Fibroblast of the aortic adventitia (primary cell): ENCODE results near the gene TCIRG1. TPM values are rescaled to one million over a fixed set of nuclear protein-coding genes. Genes with fewer than 3 reads are reported as not detected.

Experiments used
- DNase-seq: peaks from one replicate; pipeline ENCODE4 v3.0.0-alpha.2; 2010; ENCODE audit warnings: low read depth
- H3K4me3 ChIP-seq: 2 replicates; pipeline ENCODE4 v1.5.1; 2011; ENCODE audit warnings: low read depth, mild to moderate bottlenecking, control low read depth, low read length, moderate library complexity
- total RNA-seq: library from RNA; depleted of rRNA; stranded (reverse); fragments of >200 nt; gene quantifications from 2 replicates; pipeline ENCODE4 v1.2.3, GENCODE V29; 2012; ENCODE audit warnings: low replicate concordance
- TF ChIP-seq, protein P1 (sequence below): IDR thresholded peaks from 2 replicates; pipeline ENCODE4 v1.5.1; 2011; ENCODE audit warnings: mild to moderate bottlenecking, low read length, control low read depth, inconsistent platforms; ENCODE audit not compliant: insufficient read depth

The TCIRG1 gene
- total RNA-seq, 1 donor = 76.0 TPM

- no peak for DNase-seq
- TF ChIP-seq, protein P1, sequence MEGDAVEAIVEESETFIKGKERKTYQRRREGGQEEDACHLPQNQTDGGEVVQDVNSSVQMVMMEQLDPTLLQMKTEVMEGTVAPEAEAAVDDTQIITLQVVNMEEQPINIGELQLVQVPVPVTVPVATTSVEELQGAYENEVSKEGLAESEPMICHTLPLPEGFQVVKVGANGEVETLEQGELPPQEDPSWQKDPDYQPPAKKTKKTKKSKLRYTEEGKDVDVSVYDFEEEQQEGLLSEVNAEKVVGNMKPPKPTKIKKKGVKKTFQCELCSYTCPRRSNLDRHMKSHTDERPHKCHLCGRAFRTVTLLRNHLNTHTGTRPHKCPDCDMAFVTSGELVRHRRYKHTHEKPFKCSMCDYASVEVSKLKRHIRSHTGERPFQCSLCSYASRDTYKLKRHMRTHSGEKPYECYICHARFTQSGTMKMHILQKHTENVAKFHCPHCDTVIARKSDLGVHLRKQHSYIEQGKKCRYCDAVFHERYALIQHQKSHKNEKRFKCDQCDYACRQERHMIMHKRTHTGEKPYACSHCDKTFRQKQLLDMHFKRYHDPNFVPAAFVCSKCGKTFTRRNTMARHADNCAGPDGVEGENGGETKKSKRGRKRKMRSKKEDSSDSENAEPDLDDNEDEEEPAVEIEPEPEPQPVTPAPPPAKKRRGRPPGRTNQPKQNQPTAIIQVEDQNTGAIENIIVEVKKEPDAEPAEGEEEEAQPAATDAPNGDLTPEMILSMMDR = no peak
- H3K4me3 ChIP-seq = no peak overlapping the region
Measured at GRCh38 chr11:68061508-68061907, 22.7 kb downstream of the TCIRG1 start.

DNA sequence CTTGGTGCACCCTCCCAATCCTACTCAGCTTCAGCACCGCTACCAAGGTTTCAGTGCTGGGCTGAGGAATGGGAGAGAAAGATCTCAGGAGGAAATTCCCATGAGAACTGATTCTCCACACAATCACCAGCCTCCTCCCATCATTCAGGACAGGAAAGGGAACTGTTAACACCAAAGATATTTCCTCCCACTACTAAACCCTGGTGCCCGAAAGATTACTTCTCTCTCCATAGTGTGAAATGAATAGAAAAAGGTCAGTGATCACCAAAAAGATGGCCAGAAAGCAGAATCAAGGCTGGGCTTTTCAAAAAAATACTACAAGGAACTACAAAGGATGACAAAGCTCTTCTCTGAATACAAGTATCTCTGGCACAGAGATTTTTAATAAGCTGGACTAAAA, 26.1 kb downstream of the TCIRG1 start:
- no peak for DNase-seq
- H3K4me3 ChIP-seq = no peak overlapping the region
- TF ChIP-seq, protein P1 = no peak

GRCh38 chr11:68065841-68066240, 27.0 kb downstream of the TCIRG1 start:
- no peak overlapping the region for H3K4me3 ChIP-seq
- TF ChIP-seq, protein P1 = no peak
- DNase-seq = no peak

DNA sequence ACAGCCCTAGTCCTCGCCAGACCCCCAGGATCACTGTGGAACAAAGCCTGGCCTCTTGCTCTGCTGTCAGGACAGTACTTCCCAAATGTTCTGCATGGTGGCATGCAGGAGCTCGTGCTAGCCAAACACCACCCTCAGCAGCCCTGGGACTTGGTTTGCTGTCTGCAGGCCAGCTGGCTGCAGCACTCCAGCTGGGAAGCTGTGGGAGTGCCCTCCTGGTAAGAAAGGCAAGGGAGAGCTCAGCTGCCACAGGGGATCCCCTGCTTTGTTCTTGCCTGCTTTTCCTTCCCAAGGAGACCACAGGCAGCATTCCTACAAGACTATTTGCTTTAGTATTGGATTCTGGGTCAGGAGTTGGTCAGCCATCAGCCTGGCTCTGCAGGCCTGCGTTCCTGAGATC, 27.9 kb downstream of the TCIRG1 start:
- no peak for DNase-seq
- H3K4me3 ChIP-seq = no peak overlapping the region
- TF ChIP-seq, protein P1 = no peak

- H3K4me3 ChIP-seq = no peak overlapping the region
- TF ChIP-seq, protein P1 = no peak
- DNase-seq = no peak
Measured at GRCh38 chr11:68067991-68068390, 29.2 kb downstream of the TCIRG1 start.

GRCh38 chr11:68071281-68072048, 32.6 kb downstream of the TCIRG1 start:
- TF ChIP-seq, protein P1 = no peak
- no peak overlapping the region for H3K4me3 ChIP-seq
- DNase-seq = no peak
